Smooth muscle cell (in vitro differentiated cells): ENCODE measurements around the gene PLEKHB2. TPM values are rescaled to one million over a fixed set of nuclear protein-coding genes. Genes with fewer than 3 reads are reported as not detected.

Experiments used
- DNase-seq: peaks from one replicate; lab custom pipeline; 2025; ENCODE audit not compliant: unreplicated experiment; lab: John Stamatoyannopoulos, UW
- H2AFZ ChIP-seq: fragments of 200-600 bp; sonication (generic); 2 replicates; pipeline ENCODE4 v1.6.0; 2016; ENCODE audit warnings: antibody characterized with exemption, low read depth, mild to moderate bottlenecking
- H3F3A ChIP-seq: fragments of 200-600 bp; sonication (generic); 2 replicates; pipeline ENCODE4 v1.6.0; 2017; ENCODE audit warnings: antibody characterized with exemption, low read depth
- H3K27ac ChIP-seq: fragments of 200-600 bp; sonication (generic); 2 replicates; pipeline ENCODE4 v1.5.1; 2016; ENCODE audit warnings: low read depth, mild to moderate bottlenecking
- H3K27me3 ChIP-seq: fragments of 200-600 bp; sonication (generic); 2 replicates; pipeline ENCODE4 v1.6.1; 2016; ENCODE audit warnings: low read depth, mild to moderate bottlenecking
- H3K36me3 ChIP-seq: fragments of 200-600 bp; sonication (generic); 2 replicates; pipeline ENCODE4 v1.5.1; 2016; ENCODE audit warnings: low read depth
- H3K4me1 ChIP-seq: fragments of 200-600 bp; sonication (generic); 2 replicates; pipeline ENCODE4 v1.5.1; 2016; ENCODE audit warnings: low read depth
- H3K4me2 ChIP-seq: fragments of 200-600 bp; sonication (generic); 2 replicates; pipeline ENCODE4 v1.6.0; 2016; ENCODE audit warnings: mild to moderate bottlenecking
- H3K4me3 ChIP-seq: fragments of 200-600 bp; sonication (generic); 2 replicates; pipeline ENCODE4 v1.5.1; 2016; ENCODE audit warnings: mild to moderate bottlenecking
- H3K79me2 ChIP-seq: fragments of 200-600 bp; sonication (generic); 2 replicates; pipeline ENCODE4 v1.6.0; 2016; ENCODE audit warnings: low read depth, mild to moderate bottlenecking
- H3K9ac ChIP-seq: fragments of 200-600 bp; sonication (generic); 2 replicates; pipeline ENCODE4 v1.6.0; 2016; ENCODE audit warnings: low read depth
- H3K9me3 ChIP-seq: fragments of 200-600 bp; sonication (generic); replicated peaks from 2 replicates; pipeline ENCODE4 v1.5.1; 2016; ENCODE audit warnings: low read depth
- H4K20me1 ChIP-seq: fragments of 200-600 bp; sonication (generic); 2 replicates; pipeline ENCODE4 v1.6.0; 2016; ENCODE audit warnings: low read depth
- CTCF ChIP-seq: fragments of 200-600 bp; sonication (generic); IDR thresholded peaks from 2 replicates; pipeline ENCODE4 v1.5.1; 2017; ENCODE audit warnings: borderline replicate concordance, mild to moderate bottlenecking, antibody characterized with exemption; ENCODE audit not compliant: insufficient read depth, poor library complexity, severe bottlenecking
- WGBS: methylation state at CpG from one replicate; pipeline ENCODE4 v1.1.7; 2016; ENCODE audit warnings: low lambda C conversion rate; 5-methylcytosine and 5-hydroxymethylcytosine counted together
- polyA plus RNA-seq: library from polyadenylated mRNA; unstranded; fragments of >200 nt; fragmentation: Nextera tagmentation; extraction: Ambion mirVana; gene quantifications from 2 replicates; pipeline ENCODE4 v1.2.1, GENCODE V29; 2016
- total RNA-seq: library from RNA; depleted of rRNA; stranded (reverse); fragments of >200 nt; gene quantifications from 2 replicates; pipeline ENCODE4 v1.2.3, GENCODE V29; 2014

The PLEKHB2 gene, protein sequence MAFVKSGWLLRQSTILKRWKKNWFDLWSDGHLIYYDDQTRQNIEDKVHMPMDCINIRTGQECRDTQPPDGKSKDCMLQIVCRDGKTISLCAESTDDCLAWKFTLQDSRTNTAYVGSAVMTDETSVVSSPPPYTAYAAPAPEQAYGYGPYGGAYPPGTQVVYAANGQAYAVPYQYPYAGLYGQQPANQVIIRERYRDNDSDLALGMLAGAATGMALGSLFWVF
- total RNA-seq: 33.6 and 51.2 TPM in 2 replicates
- polyA plus RNA-seq: 25.7 and 32.5 TPM in 2 replicates

DNA sequence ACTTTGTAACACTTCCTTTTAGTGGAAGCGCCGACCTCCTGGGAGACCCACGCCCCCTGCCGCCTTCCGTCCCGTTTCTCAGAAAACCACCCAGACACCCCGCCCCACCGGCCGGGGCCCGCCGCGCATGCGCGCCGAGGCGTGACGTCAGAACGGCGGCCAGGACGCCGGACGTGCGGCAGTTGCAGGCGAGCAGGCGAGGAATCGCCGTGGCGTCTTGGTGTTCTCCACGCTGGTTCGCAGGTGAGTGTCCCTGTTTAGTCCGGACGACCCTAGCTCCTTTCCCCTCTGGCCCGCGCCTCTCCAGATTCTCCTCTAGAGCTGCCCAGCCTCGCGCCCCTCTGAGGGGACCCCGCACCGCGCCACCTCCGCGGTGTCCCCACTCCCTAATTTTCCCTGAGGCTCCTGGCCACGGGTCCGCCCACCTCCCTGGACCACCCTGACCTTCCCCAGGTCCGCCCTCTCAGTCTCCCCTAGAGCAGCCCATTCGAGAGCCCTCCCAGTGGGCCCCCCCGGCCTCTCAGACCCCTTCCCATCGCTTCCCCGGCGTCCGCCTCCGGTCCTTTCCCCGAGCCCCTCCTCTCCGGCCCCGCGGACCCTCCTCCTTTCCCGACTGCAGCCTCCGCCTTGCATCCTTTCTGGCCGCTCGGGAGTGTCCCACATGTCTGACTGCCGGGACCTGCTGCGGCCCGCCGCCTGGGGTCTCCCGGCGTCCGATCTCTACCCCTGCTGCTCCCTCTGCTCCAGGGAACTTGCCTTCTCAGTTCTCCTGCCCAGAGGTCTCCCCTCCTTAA, at the start of gene PLEKHB2:
Gene PLEKHB2 (plus strand): TSS at position 181 of the 794 bp plus-strand sequence. CDS start 15,606 bp downstream, outside the sequence.
- peaks cover 14% of the 10 kb centered on the region for H3K4me1 ChIP-seq

GRCh38 chr2:131056204-131056931, 48.8 kb upstream of the PLEKHB2 start:
- DNase-seq: no peak
- no peak overlapping the region for H3K4me3 ChIP-seq
- no peaks in the 10 kb centered on the region for H3K4me1 ChIP-seq
- H2AFZ ChIP-seq: no peak overlapping the region
- TF ChIP-seq CTCF: no peak
- 88% methylated on average over 5 of the region's 5 CpGs for WGBS
- peak overlapping the region; percentile 37 for H3K27ac ChIP-seq
- peak overlapping the region; percentile 4 for H3K4me2 ChIP-seq
- peaks cover 100% of the 10 kb centered on the region for H4K20me1 ChIP-seq
- no peaks in the 10 kb centered on the region for H3K27me3 ChIP-seq
- no peaks in the 10 kb centered on the region for H3F3A ChIP-seq
- peaks cover 66% of the 10 kb centered on the region for H3K79me2 ChIP-seq
- peaks cover 13% of the 10 kb centered on the region for H3K36me3 ChIP-seq
- H3K9me3 ChIP-seq: no peaks in the 10 kb centered on the region
- H3K9ac ChIP-seq: no peak overlapping the region

More for the DNA sequence above, at the start of gene PLEKHB2:
- peak within 1 kb of the TSS; percentile 97 for H3K27ac ChIP-seq
- TF ChIP-seq CTCF: peak; percentile 13
- H3F3A ChIP-seq: peaks cover 7% of the 10 kb centered on the region
- H3K9me3 ChIP-seq: no peaks in the 10 kb centered on the region
- peak within 1 kb of the TSS; percentile 89 for H3K4me2 ChIP-seq
- H3K27me3 ChIP-seq: no peaks in the 10 kb centered on the region
- H2AFZ ChIP-seq: peak within 1 kb of the TSS; percentile 83
- WGBS: 1% methylated on average over 55 of the region's 66 CpGs
- H4K20me1 ChIP-seq: peaks cover 47% of the 10 kb centered on the region
- peaks cover 52% of the 10 kb centered on the region for H3K79me2 ChIP-seq
- DNase-seq: peak; percentile 89
- no peaks in the 10 kb centered on the region for H3K36me3 ChIP-seq
- peak within 1 kb of the TSS; percentile 88 for H3K9ac ChIP-seq
- peak within 1 kb of the TSS; percentile 85 for H3K4me3 ChIP-seq

GRCh38 chr2:131056932-131057287, 48.2 kb upstream of the PLEKHB2 start:
- WGBS: 98% methylated on average over 4 of the region's 4 CpGs
- Histone ChIP-seq H3K27ac (no peak overlapping the region), H2AFZ (no peak overlapping the region), H3K9me3 (no peaks in the 10 kb centered on the region), H3F3A (no peaks in the 10 kb centered on the region), H3K79me2 (peaks cover 69% of the 10 kb centered on the region), H3K9ac (no peak overlapping the region), H4K20me1 (peaks cover 100% of the 10 kb centered on the region), H3K36me3 (peaks cover 8% of the 10 kb centered on the region), H3K4me2 (no peak overlapping the region), H3K4me3 (no peak overlapping the region), H3K4me1 (no peaks in the 10 kb centered on the region), H3K27me3 (no peaks in the 10 kb centered on the region)
- no peak for TF ChIP-seq CTCF
- no peak for DNase-seq
